ENCODE data around the gene CERS6.
A peak's percentile ranks its signal among the peaks of the same experiment; 100 is the strongest.

Gene CERS6

DNA sequence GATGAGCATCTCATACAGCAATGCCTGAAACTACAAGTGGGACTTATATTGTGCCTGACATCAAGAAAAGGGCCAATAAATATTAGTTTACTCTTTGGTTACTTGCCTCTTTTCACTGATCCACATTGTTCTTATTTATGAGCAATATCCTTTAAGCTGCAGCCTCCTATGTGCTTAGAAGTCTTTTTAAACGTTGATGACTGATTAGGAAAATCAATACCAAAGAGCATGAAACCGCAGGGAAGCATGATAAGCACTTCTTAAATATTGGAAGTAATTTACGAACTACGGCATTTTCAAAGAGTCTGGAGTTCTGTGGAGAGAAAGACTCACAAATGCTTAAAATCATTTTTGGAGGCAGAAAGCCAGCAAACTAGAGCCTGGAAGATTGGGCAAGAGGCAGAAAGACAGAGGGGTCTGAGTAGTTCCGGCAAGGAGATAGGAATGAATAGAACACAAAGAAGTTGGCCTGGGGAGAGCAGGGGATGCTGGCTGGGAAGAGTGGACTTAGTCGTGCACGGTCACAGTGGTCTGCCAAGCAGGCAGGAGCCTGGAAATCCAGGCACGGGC, 223.8 kb downstream of the CERS6 start:
- no peak for DNase-seq

DNA sequence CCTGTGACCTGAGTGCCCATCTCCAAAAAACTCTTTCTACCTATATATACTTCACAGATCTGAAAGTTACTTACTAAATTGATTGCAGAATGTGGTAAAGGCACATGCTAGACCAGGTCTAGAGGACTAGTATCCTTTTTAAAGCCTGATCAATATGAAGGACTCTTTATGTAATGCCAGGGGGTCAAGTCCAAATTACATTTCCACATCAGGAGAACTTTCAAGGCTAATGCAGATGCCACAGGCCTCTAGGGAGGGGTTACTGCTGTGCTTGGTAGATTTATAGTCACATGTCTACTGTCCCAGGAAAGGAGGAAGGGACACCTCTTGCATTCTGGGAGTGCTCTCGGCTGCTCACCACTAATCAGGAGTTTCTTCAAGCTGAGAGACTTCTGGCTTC, 227.9 kb downstream of the CERS6 start:
- DNase-seq: no peak

- DNase-seq: no peak
Observed at GRCh38 chr2:168684921-168685599, 229.0 kb downstream of the CERS6 start.

DNA sequence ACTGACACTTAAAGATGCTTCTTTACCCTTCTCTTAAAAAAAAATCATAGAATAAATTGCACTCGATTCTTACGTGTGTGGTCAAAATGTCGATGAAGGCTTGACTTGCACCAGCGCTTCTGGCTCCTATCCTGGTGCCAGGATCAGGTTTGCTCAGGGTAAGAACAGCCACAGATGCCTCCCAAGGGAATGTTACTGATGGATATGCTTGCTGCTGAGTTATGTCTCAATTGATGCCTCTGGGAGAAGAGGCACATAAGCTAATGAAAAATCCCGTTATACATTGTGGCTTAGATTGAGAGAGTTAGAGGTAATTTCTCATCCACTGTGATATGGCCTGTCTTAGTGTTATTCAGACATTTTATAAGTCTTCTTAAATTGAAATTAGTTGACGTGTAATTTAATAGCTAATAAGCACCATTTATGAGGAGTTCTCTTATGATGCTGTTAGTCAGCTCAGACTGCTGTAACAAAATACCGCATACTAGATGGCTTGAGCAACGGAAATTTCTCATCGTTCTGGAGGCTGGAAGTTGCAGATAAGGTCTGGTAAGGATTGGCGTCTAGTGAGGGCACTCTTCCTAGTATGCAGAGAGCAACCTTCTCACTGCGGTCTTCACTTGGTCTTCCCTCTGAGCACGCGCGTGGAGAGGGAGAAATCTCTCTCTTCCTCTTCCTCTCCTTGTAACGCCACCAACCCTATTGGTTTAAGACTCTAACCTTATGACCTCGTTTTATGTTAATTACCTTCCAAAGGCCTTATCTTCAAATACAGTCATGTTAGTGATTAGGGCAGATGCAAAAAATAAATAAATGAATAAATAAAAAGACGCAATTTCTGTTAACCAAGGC, 229.8 kb downstream of the CERS6 start:
- peak; percentile 54 to 61 (median 60) for DNase-seq

DNA sequence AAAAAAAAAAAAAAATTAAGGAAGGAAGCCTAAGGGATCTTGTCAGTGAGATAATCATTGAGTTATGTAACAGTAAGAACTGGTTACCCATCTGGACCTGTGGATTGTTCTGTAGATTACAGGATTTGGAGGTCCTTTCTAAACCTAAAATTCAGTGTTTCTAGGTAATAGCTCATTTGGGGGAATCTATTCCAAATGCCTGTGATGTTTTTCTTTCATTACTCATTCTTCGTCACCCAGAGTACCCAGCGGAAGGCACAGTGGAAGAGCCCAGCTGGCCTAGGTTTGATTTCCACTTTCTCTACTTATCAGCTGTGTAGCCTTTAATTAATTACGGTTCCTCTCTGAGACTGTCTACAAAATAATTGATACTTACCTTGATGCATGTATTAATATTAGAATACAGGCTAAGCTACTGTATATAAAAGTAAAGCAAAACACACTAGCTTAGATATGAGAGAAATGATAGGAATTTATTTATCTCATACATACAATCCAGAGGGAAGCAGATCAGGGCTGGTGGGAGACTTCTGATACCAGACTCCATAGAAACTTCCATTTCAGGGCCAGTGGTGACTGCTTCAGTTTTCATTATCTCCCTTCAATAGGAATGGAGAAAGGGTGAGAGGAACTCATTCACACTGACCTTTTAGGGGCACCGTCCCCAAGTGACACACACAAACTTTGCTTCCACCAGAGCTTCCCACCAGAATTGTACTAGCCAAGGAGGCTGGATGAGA, 230.6 kb downstream of the CERS6 start:
- peak; percentile 3 to 30 (median 20) for DNase-seq

- peak; percentile 22 to 47 (median 31) for DNase-seq
Observed at GRCh38 chr2:168687314-168687713, 231.2 kb downstream of the CERS6 start.

- DNase-seq: no peak
Observed at GRCh38 chr2:168690381-168690885, 234.4 kb downstream of the CERS6 start.

GRCh38 chr2:168691221-168691620, 235.1 kb downstream of the CERS6 start:
- no peak for DNase-seq

DNA sequence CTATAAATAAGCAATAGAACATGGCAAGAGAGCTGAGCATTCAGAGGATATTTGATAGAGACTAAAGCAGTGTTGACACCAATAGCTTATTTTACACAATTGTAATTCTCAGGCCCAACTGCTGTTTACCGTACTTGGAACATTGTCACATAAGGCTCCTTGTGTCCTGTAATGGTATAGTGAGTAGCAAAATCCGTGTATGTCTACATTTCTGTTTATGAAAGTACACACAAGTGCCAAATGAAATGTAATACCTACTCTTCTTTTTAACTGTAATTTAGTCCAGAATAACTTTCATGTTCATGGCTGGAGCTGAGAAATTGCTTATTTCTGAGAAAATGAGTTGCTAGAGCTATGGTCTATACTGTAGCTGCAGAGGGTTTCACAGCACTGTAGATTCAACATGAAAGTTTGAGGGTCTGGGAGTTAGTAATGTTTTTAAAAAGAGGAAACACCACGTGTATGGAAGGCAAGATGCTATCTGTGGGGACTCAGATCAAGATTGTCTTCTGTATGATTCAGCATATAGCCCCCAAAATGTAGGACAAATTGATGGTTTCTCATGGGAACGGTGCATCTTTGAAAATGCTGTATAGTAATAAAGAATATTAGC, 236.2 kb downstream of the CERS6 start:
- DNase-seq: no peak

GRCh38 chr2:168694173-168694572, 238.1 kb downstream of the CERS6 start:
- DNase-seq: no peak

GRCh38 chr2:168694866-168695265, 238.8 kb downstream of the CERS6 start:
- no peak for DNase-seq

- DNase-seq: no peak
Observed at GRCh38 chr2:168697668-168698121, 241.6 kb downstream of the CERS6 start.

- no peak for DNase-seq
Observed at GRCh38 chr2:168698969-168699368, 242.9 kb downstream of the CERS6 start.

DNA sequence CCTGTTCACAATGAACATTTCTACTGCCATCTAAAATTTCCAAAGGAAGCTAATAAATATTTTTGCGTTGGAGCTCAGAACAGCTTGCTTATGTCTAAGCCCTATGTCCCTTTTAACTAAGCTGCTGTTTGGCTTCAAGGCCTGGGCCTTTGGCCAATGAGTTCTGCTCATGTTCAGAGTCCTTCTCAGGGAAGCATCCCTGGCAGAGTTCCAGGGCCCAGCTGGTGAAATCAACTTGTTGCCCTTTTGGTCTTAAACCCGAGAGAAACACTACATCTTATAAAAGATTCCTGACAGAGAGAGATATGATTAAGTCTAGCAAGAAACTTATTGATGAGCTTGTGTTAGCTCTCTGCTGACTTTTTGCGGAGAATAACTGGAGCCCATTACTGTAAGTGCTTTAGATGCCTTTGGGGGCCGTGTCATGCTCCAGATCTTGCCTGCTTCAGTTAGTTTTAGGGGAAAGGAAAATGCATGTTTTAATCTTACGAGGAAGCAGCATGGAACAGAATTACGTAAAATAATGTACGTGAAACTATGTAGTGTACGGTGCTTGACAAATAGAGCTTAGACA, 243.9 kb downstream of the CERS6 start:
- DNase-seq: no peak

DNA sequence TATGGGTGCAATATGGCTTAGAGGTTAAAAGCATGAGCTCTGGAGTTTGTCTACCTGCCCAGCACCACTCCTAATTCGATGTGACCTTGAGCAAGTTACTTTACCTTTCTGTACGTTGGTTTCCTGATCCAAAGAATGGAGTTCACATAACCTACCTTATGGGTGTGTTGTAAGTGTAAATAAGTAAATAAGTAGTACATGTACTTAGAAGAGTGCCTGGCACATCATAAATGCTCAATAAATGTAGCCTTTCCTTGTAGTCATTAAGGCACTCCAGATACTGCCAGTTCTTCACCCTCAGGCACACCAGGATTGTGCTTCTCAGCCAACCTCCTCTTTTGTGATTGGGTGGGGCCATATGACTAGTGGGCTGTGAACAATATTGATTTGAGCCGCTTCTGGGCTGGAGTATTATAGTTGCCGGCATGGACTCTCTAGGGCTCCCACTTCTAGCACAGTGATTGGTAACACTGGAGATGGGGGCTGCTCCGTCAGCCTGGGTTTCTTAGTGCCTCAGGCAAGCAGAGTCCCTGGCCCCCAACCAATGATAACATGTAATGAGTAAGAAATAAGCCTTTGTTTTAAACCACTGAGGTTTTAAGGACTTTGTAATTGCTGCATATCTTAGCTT, 244.7 kb downstream of the CERS6 start:
- no peak for DNase-seq

- no peak for DNase-seq
Observed at GRCh38 chr2:168702579-168702978, 246.5 kb downstream of the CERS6 start.

- no peak for DNase-seq
Observed at GRCh38 chr2:168703926-168704325, 247.9 kb downstream of the CERS6 start.

DNA sequence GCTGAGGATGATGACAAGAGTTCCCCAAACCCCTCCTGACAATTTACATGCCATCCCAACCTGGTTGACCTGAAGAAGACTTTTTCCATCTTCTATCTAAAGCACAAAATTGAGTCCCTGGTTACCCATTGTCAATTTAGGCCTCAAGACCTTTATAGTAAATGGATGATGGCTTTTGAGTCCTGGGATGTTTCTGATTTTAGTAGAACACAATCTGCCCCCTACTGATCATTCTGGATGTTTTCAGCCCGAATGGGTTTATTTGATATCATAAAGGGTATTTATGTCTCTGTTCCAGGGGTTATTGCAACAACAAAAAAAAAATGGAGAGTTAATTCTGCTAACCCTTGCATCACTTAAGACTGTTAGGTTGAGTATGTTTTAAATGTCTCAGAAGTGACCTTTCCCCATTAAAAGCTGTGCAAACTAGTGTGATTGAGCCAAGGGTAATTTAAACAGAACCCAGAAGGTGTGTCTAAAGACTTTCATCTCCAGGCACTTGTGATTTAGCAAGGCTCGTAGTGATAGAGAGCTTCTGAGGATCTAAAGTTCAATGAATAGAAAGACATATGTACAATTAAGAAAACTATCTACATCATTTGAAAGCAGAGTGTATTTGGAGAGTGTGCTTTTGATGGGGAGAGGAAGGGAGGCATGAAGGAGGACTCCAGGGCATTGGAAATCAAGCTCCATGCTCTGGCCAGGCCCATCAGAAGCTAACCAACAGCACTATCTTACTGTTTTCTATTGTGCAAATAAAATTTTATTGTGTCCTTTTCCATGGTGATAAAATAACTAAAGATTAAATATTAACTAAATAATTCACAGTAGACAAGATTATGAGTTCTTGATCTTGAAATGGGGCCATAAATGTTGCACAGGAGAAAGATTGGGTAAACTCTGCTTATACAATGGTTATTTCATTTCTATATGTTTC, 249.7 kb downstream of the CERS6 start:
- peak; percentile 18 to 42 (median 41) for DNase-seq

DNA sequence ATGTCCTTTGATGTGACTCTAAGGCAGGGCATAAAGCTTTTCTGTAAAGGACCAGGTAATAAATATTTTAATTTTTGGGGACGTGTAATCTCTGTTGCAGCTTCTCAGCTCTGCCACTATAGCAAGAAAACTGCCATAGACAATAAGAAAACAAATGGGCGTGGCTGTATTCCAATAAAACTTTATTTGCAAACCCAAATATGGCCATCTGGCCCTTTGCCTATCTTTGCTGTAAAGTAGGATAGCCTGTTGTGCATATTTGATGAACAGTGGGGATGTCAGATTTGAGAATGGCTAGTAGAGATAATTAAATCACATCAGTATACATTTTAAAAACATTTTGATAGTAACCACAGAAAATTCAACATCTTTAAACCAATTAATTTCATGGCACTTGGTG, 250.7 kb downstream of the CERS6 start:
- DNase-seq: no peak

DNA sequence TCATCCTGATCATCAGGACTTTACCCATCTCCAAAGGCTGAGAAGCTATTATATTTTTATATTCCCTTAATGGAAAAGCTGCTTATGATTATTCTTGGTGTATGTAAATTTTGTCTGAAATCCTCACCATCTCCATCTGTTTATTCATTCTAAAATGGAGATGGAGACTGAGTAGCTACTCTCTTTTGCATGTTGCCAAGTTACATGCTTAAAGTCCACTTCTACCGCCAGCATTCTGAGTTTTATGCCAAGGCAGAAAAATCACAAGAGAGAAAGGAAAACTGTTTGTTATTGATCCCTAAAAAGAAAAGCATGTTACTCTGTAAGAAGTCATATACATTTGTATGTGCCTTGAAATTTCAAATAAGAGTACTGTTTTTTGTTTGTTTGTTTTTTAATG, 252.0 kb downstream of the CERS6 start:
- DNase-seq: no peak
